Endothelial cell of umbilical vein (primary cell): ENCODE measurements around the gene MYO9B. TPM values are rescaled to one million over a fixed set of nuclear protein-coding genes. Genes with fewer than 3 reads are reported as not detected.

Source experiments
- BruUV-seq: library from RNA; stranded (reverse); fragments of 400-500 nt; replicated peaks from 2 replicates; lab custom pipeline; 2021; lab: Mats Ljungman, UMichigan
- CTCF ChIA-PET: fragments of 300-600, 350-600 bp; sonication (Branson Sonifier 250); formaldehyde crosslinking; loops from one replicate; lab custom pipeline; 2021; ENCODE audit warnings: antibody characterized with exemption, inconsistent platforms; lab: Charles Lee
- POLR2A ChIA-PET: fragments of 300-600, 350-600 bp; sonication (Branson Sonifier 250); formaldehyde crosslinking; loops from one replicate; lab custom pipeline; 2021; ENCODE audit warnings: antibody characterized with exemption, inconsistent platforms; lab: Charles Lee
- DNase-seq: peaks from one replicate; pipeline ENCODE4 v3.0.0-alpha.2; 2011; ENCODE audit warnings: low read depth, low spot score
- FAIRE-seq: peaks from 2 replicates; lab custom pipeline; 2011; peaks lifted over from hg19 to GRCh38; lab: Jason Lieb, UNC
- H2AFZ ChIP-seq: 2 replicates; pipeline ENCODE4 v1.6.0; 2012; ENCODE audit warnings: low read depth, low read length, control low read depth, inconsistent platforms
- H3K27ac ChIP-seq: 2 replicates; pipeline ENCODE4 v1.5.1; 2011; ENCODE audit warnings: low read depth, mild to moderate bottlenecking, control low read depth, low read length, moderate library complexity; ENCODE audit not compliant: insufficient read depth
- H3K27me3 ChIP-seq, 2 experiments: 2 replicates each; pipeline versions ENCODE4 v1.6.0 to v1.6.1; 2011; ENCODE audit warnings: low read length in 2 of 2, mixed read lengths in 1 of 2; ENCODE audit not compliant: control insufficient read depth in 2 of 2, insufficient read depth in 2 of 2
- H3K36me3 ChIP-seq, 2 experiments: 2 replicates in 1 of 2; 3 replicates in 1 of 2; pipeline ENCODE4 v1.5.1; 2011; ENCODE audit warnings: low read length in 2 of 2, mild to moderate bottlenecking in 1 of 2, moderate library complexity in 1 of 2; ENCODE audit not compliant: control insufficient read depth in 2 of 2, insufficient read depth in 2 of 2; ENCODE audit errors: extremely low read depth in 1 of 2
- H3K4me1 ChIP-seq: 3 replicates; pipeline ENCODE4 v1.5.1; 2011; ENCODE audit warnings: mild to moderate bottlenecking, low read length; ENCODE audit not compliant: control insufficient read depth, insufficient read depth; ENCODE audit errors: extremely low read depth
- H3K4me2 ChIP-seq: 2 replicates; pipeline ENCODE4 v1.6.1; 2011; ENCODE audit warnings: low read length, control low read depth, mixed read lengths; ENCODE audit not compliant: insufficient read depth
- H3K4me3 ChIP-seq, 3 experiments: fragments of 200-600 bp in 1 of 3; sonication (generic), shearing (Covaris generic) in 1 of 3; replicated peaks in 1 of 3; 2 replicates each; pipeline ENCODE4 v1.5.1; 2011 to 2016; ENCODE audit warnings: control low read depth in 3 of 3, low read length in 3 of 3, mild to moderate bottlenecking in 2 of 3, inconsistent platforms in 1 of 3, low read depth in 1 of 3, moderate library complexity in 1 of 3; ENCODE audit not compliant: insufficient read depth in 1 of 3
- H3K79me2 ChIP-seq: 2 replicates; pipeline ENCODE4 v1.6.0; 2012; ENCODE audit warnings: low read length, inconsistent platforms; ENCODE audit not compliant: control insufficient read depth, insufficient read depth
- H3K9ac ChIP-seq: replicated peaks from 2 replicates; pipeline ENCODE3; 2011; ENCODE audit warnings: low read length, control low read depth; ENCODE audit not compliant: insufficient read depth; ENCODE audit errors: extremely low read depth
- H3K9me1 ChIP-seq: replicated peaks from 3 replicates; pipeline ENCODE4 v1.6.0; 2011; ENCODE audit warnings: mild to moderate bottlenecking, low read length; ENCODE audit not compliant: control insufficient read depth, insufficient read depth; ENCODE audit errors: extremely low read depth
- H3K9me3 ChIP-seq: replicated peaks from 2 replicates; pipeline ENCODE4 v1.5.1; 2012; ENCODE audit warnings: low read length, inconsistent platforms; ENCODE audit not compliant: control insufficient read depth, insufficient read depth
- H4K20me1 ChIP-seq: replicated peaks from 2 replicates; pipeline ENCODE3; 2011; ENCODE audit warnings: mild to moderate bottlenecking, low read length; ENCODE audit not compliant: control insufficient read depth, insufficient read depth; ENCODE audit errors: extremely low read depth
- GATA2 ChIP-seq: IDR thresholded peaks from 2 replicates; pipeline ENCODE4 v1.7.0; 2011; ENCODE audit warnings: low read depth, mild to moderate bottlenecking, moderate library complexity, mixed read lengths, low read length; ENCODE audit not compliant: insufficient read length, insufficient read depth
- MAX ChIP-seq: IDR thresholded peaks from 2 replicates; pipeline ENCODE4 v1.6.1; 2011; ENCODE audit not compliant: insufficient read depth, insufficient read length
- POLR2AphosphoS5 ChIP-seq: IDR thresholded peaks from 2 replicates; pipeline ENCODE4 v1.6.1; 2012; ENCODE audit warnings: low read depth, mild to moderate bottlenecking, control low read depth, low read length, moderate library complexity; ENCODE audit not compliant: insufficient read depth
- dilution Hi-C: fragments of 300-500 bp; cut with MboI; formaldehyde crosslinking; loops from one replicate; pipeline ENCODE4 v1.15.0; 2019; ENCODE audit warnings: low sequenced_read_pairs; ENCODE audit not compliant: extremely low pct_ligation_motif_present
- intact Hi-C: fragments of 100-400 bp; cut with micrococcal nuclease; formaldehyde crosslinking; loops from one replicate; pipeline ENCODE4 v1.10.0; 2022
- polyA plus RNA-seq, 4 experiments: library from polyadenylated mRNA; depleted of rRNA in 3 of 4; stranded (reverse) in 3 of 4; unstranded in 1 of 4; fragments of >200 nt; gene quantifications; 2 replicates each; pipeline versions ENCODE4 v1.2.1 to v1.2.3, GENCODE V29; 2011 to 2012; ENCODE audit warnings: missing spikeins in 1 of 4
- total RNA-seq: library from RNA; stranded (reverse); gene quantifications from 2 replicates; pipeline ENCODE4 v1.2.3, GENCODE V29; 2021

MYO9B gene
- total and polyA plus RNA-seq, 2 donors (not counting 3 experiments of a cell fraction or from before 2014, with no cell fraction given) = 64.4 to 119 TPM

- ChIA-PET CTCF (interaction anchor here (1.3 to 1.5 kb wide), 2 partner anchors 8 to 27 kb away, joined by 3 to 4 read pairs; no protein-coding TSS in a partner anchor), POLR2A (no interaction called here)
- H4K20me1 ChIP-seq = no peaks in the 10 kb centered on the region
- no peak overlapping the region for H2AFZ ChIP-seq
- peaks cover 13% of the 10 kb centered on the region for H3K4me1 ChIP-seq
- FAIRE-seq (no peak), DNase-seq (no peak)
- no peak overlapping the region for H3K9ac ChIP-seq
- TF ChIP-seq GATA2 = no peak
- no peak for TF ChIP-seq MAX
- TF ChIP-seq POLR2AphosphoS5 = no peak
- no peak overlapping the region for H3K27ac ChIP-seq
- H3K9me3 ChIP-seq = no peaks in the 10 kb centered on the region
- intact Hi-C loops (no loop called here), dilution Hi-C loops (no loop called here)
- no peaks in the 10 kb centered on the region for H3K9me1 ChIP-seq
- H3K36me3 ChIP-seq = peaks cover 0 to 14% of the 10 kb centered on the region in 2 experiments
- no peaks in the 10 kb centered on the region for H3K27me3 ChIP-seq
- peaks cover under 1% of the 10 kb centered on the region for H3K79me2 ChIP-seq
- BruUV-seq = no TSS peak
- H3K4me2 ChIP-seq = no peak overlapping the region
- H3K4me3 ChIP-seq = no peak overlapping the region
Observed at GRCh38 chr19:17262557-17262956, 187.0 kb downstream of the MYO9B start.

Other genes starting within 250 kb of the MYO9B start
- gene SIN3B, start 246.4 kb upstream of the MYO9B start, total RNA-seq = 69.2 and 75.0 TPM in 2 replicates
- gene SIN3B, start 246.4 kb upstream of the MYO9B start, polyA plus RNA-seq = 42.8 and 46.2 TPM in 2 replicates
- gene F2RL3, start 186.8 kb upstream of the MYO9B start, total RNA-seq = 1.2 TPM in 2 replicates
- 0.76 and 1.7 TPM in 2 replicates for gene F2RL3, start 186.8 kb upstream of the MYO9B start, polyA plus RNA-seq
- 2.2 and 2.9 TPM in 2 replicates for gene CPAMD8, start 49.0 kb upstream of the MYO9B start, total RNA-seq
- 3.9 and 5.3 TPM in 2 replicates for gene CPAMD8, start 49.0 kb upstream of the MYO9B start, polyA plus RNA-seq
- 23.4 and 30.3 TPM in 2 replicates for gene HAUS8, start 325 bp upstream of the MYO9B start, total RNA-seq
- gene HAUS8, start 325 bp upstream of the MYO9B start, polyA plus RNA-seq = 9.0 and 9.6 TPM in 2 replicates
- 21.2 and 21.3 TPM in 2 replicates for gene USE1, start 139.6 kb downstream of the MYO9B start, total RNA-seq
- 27.6 and 29.8 TPM in 2 replicates for gene USE1, start 139.6 kb downstream of the MYO9B start, polyA plus RNA-seq
- gene OCEL1, start 150.4 kb downstream of the MYO9B start, total RNA-seq = 12.5 and 13.0 TPM in 2 replicates
- gene OCEL1, start 150.4 kb downstream of the MYO9B start, polyA plus RNA-seq = 7.4 and 7.7 TPM in 2 replicates
- gene NR2F6, start 170.1 kb downstream of the MYO9B start, total RNA-seq = 36.1 and 39.2 TPM in 2 replicates
- 38.9 and 53.7 TPM in 2 replicates for gene NR2F6, start 170.1 kb downstream of the MYO9B start, polyA plus RNA-seq
- 14.8 and 19.4 TPM in 2 replicates for gene USHBP1, start 189.0 kb downstream of the MYO9B start, total RNA-seq
- gene USHBP1, start 189.0 kb downstream of the MYO9B start, polyA plus RNA-seq = 16.2 and 20.4 TPM in 2 replicates
- gene BABAM1, start 191.7 kb downstream of the MYO9B start, total RNA-seq = 110 and 118 TPM in 2 replicates
- gene BABAM1, start 191.7 kb downstream of the MYO9B start, polyA plus RNA-seq = 129 and 140 TPM in 2 replicates
- 3.1 and 5.2 TPM in 2 replicates for gene ANKLE1, start 206.1 kb downstream of the MYO9B start, total RNA-seq
- 1.9 and 2.8 TPM in 2 replicates for gene ANKLE1, start 206.1 kb downstream of the MYO9B start, polyA plus RNA-seq
- gene ABHD8, start 227.6 kb downstream of the MYO9B start, total RNA-seq = 5.9 and 6.8 TPM in 2 replicates
- gene ABHD8, start 227.6 kb downstream of the MYO9B start, polyA plus RNA-seq = 8.7 and 12.7 TPM in 2 replicates
- gene MRPL34, start 230.1 kb downstream of the MYO9B start, total RNA-seq = 55.7 and 61.6 TPM in 2 replicates
- 45.5 and 50.1 TPM in 2 replicates for gene MRPL34, start 230.1 kb downstream of the MYO9B start, polyA plus RNA-seq
- 64.7 and 81.1 TPM in 2 replicates for gene DDA1, start 233.8 kb downstream of the MYO9B start, total RNA-seq
- gene DDA1, start 233.8 kb downstream of the MYO9B start, polyA plus RNA-seq = 52.9 and 60.5 TPM in 2 replicates